NCI-H1930 (cell line): ENCODE data around the gene GRB7.
"Not testable (repeated sequence)": the region's sequence is repeated elsewhere in the genome, so short reads cannot be mapped to it uniquely, and the experiment has no call there.

Experiments
- DNase-seq, 2 experiments: peaks; one replicate each; lab custom pipeline; 2025; lab: John Stamatoyannopoulos, UW

GRB7 gene

GRCh38 chr17:39737760-39738567 is at the start of gene GRB7:
Gene GRB7, plus strand, starts transcription at chr17:39737938. Its CDS starts 4,364 bp downstream, at chr17:39742302.
- DNase-seq: peak in 1 of 2 experiments; percentile 7

GRCh38 chr17:39688475-39688835 is 49.3 kb upstream of the GRB7 start:
- DNase-seq: no peak

GRCh38 chr17:39688945-39689344 is 48.8 kb upstream of the GRB7 start:
- DNase-seq: no peak

GRCh38 chr17:39694593-39694992 is 43.1 kb upstream of the GRB7 start:
- DNase-seq: no peak

- no peak for DNase-seq
Observed at GRCh38 chr17:39695089-39695474, 42.7 kb upstream of the GRB7 start.

GRCh38 chr17:39696731-39697130 is 41.0 kb upstream of the GRB7 start:
- DNase-seq: no peak

- no peak for DNase-seq
Observed at GRCh38 chr17:39697961-39698360, 39.8 kb upstream of the GRB7 start.

GRCh38 chr17:39699157-39699817 is 38.5 kb upstream of the GRB7 start:
- not testable (repeated sequence) for DNase-seq

GRCh38 chr17:39699818-39700147 is 38.0 kb upstream of the GRB7 start, which contains the start of gene ERBB2:
Gene ERBB2, plus strand, starts transcription at chr17:39700064. Its CDS starts 175 bp downstream, at chr17:39700239.
- DNase-seq: no peak

DNA sequence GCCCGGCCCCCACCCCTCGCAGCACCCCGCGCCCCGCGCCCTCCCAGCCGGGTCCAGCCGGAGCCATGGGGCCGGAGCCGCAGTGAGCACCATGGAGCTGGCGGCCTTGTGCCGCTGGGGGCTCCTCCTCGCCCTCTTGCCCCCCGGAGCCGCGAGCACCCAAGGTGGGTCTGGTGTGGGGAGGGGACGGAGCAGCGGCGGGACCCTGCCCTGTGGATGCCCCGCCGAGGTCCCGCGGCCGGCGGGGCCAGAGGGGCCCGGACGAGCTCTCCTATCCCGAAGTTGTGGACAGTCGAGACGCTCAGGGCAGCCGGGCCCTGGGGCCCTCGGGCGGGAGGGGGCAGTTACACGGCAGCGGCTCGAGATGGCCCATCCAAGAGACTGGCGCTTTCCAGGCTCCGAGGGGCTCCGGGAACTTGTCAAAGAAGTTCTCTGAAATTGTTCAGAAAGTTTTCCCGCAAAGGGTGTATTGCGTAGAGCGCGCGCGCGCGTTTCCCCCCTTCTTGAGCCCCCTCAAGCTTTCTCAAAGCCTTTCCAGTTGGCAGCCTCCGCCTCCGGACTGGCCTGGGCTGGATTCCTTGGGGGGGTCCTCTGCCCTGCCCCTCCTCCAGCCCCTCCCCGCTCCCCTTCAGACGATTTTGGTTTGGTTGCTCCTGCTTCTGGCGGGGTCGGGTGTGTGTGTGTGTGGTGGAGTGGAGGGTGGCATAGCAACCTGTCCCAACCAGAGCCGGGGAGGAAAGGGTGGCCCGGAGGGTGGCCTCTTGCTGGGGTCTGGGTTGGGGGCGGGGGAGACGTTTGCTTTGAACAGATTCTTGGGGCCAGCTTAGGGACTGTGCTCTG is 37.4 kb upstream of the GRB7 start:
- DNase-seq: no peak

- DNase-seq: no peak
Observed at GRCh38 chr17:39701012-39701783, 36.5 kb upstream of the GRB7 start.

DNA sequence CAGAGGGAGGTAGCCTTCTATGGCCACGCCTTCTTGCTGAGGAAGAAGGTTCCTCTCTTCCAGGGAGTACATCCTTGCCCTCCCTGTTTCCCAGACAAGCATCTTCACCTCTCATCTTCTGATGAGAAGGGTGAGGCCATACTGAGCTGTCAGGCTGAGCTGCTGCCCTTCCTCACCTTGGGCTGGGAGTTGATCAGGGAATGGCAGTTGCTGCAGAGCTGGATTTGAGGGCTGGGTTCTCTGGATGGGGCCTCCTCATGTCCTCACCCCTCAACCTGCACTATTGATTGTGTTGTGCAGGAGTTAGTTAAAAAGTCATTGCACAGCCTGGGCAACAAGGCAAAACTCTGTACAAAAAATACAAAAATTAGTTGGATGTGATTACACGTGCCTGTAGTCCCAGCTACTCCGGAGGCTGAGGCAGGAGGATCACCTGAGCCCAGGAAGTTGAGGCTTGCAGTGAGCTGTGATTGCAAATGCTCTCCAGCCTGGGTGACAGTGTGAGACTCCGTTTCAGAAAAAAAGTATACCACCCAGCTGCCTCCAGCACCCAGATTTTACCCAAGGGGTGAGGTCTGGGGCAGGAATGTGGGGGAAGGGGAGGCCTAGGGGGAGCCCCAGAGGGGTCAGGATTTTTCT is 35.8 kb upstream of the GRB7 start:
- DNase-seq: no peak

DNA sequence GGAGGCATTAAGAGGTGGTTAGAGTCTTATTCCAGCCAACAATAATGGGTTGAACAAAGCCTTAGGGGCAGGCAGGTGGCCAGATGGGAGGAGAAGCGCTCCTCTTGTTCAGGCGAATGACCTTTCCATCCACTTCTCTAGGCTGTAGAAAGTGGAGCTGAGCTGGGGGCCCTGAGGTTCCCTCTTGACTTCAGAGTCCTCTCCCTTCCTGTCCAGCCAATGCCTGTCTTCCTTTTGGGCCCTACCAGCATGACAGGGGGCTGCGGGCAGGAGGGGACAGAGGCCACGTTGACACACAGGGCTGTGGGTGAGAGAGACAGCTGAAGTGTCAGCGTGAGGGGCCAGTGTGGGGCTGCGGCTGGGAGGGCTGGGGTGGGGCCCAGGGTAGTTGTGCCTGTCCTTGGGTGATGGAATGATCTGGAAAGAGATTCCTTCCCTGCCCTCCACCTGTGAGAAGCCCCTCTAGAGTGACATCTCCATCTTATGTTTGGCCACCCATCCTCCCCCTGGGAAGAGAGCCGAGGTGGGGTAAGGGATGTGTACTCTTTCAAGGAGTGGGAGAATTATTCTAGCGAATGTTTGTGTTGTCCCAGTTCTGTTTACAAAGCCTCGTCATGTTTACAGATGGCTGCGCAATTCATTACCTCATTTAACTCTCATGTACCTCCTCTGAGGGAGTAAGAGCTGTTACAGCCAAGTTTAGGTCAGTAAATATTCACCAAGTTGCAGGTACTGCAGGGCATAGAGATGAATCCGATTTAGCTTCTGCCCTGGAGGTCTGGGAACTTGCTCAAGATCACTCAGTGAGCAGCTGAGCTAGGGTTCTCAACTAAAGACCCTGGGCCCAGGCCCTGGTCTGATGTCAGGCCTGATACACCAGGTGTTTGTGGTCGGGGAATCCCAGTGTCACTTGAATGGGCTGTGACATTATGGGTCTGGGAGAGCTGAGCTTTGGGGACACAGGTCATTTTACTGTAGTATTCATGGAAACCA is 34.5 kb upstream of the GRB7 start:
- no peak for DNase-seq

- DNase-seq: no peak
Observed at GRCh38 chr17:39703913-39704312, 33.8 kb upstream of the GRB7 start.

DNA sequence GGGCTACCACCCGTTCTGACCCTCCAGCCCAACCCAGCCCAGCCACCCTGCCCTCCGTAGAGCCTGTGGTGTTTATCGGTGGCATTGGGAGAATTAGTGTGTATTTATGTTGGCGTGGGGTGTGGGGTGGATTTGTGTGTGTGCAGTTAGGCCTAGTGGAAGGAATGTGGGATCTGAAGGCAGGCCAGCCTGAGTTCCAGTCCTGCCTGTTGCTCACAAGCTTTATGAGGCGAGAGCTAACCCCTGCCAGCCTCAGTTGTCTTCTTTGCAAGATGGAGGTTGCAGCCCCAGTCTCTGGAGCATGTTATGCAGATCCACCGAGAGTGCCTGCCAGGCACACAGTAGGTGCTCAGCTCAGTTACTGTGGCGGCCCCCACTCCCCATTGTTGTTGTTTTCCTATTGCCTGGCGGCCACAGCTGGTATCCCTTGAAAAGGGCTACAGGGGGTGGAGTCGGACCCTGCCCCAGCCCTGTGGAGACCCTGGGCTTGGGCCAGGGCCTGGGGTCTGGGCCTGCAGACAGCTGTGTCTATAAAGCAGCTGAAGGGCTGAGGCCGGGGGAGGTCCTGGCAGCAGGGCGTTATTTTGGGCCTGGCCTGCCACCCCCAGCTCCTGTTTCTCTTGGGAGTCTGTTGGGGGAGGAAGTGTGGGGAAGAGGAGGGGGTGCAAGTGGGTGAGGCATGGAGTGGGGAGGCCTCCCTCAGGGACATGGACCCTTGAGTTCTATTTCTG is 32.8 kb upstream of the GRB7 start:
- no peak for DNase-seq

- no peak for DNase-seq
Observed at GRCh38 chr17:39705786-39706348, 31.9 kb upstream of the GRB7 start.

DNA sequence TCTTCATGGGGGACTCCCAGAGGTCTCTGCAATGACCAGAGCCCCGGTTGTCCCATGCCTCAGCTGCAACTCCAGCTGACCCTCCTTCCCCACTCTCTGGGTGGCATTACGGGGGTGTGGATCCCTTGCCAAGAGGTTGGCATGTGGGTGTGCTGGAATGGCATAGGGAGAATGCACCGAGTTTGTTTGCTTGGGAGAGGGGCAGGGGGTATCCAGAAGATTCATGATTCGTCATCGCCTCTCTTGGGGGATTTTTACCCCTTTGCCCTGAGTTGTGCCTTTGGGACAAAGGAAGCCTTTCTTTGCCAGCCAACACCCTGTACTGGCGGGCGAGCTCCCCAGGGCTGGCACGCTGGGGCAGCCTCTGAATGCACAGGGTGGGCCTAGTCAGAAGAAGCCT is 31.4 kb upstream of the GRB7 start:
- DNase-seq: no peak

GRCh38 chr17:39706921-39707337 is 30.8 kb upstream of the GRB7 start:
- DNase-seq: no peak

DNA sequence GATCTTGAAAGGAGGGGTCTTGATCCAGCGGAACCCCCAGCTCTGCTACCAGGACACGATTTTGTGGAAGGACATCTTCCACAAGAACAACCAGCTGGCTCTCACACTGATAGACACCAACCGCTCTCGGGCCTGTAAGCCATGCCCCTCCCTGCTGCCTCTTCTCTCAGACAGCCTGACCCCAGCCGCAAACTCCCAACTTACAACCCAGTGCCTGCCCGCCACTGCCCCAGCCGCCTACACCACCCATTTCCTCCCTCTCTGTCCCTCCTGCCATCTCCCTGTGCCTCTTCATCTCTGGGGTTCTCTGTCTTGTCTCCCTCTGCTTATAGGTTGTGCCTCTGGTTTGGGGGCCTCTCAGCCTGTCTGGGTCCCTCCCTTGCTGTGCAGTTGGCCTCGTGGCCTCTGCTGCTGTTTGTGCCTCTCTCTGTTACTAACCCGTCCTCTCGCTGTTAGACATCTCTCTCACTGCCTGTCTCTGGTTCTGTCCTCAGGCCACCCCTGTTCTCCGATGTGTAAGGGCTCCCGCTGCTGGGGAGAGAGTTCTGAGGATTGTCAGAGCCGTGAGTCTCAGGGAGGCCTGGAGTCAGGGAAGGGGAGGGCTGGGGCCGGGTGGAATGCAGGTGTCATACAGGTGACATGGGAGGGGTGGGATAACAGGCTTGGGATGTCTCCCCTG is 28.3 kb upstream of the GRB7 start:
- DNase-seq: no peak
